KMS-11 (cell line): ENCODE measurements around the gene DNLZ.

Source experiments
- H2AFZ ChIP-seq: fragments of 200-600 bp; sonication (generic); 2 replicates; pipeline ENCODE4 v1.6.1; 2016; ENCODE audit warnings: antibody characterized with exemption, mixed run types, low read depth
- H3K27ac ChIP-seq: fragments of 200-600 bp; sonication (generic); 2 replicates; pipeline ENCODE4 v1.6.1; 2016; ENCODE audit warnings: mild to moderate bottlenecking, mixed run types
- H3K27me3 ChIP-seq: fragments of 200-600 bp; sonication (generic); 2 replicates; pipeline ENCODE4 v1.6.1; 2017; ENCODE audit warnings: mild to moderate bottlenecking, low read depth, mixed run types, moderate library complexity; ENCODE audit not compliant: insufficient read depth
- H3K36me3 ChIP-seq: fragments of 200-600 bp; sonication (generic); 2 replicates; pipeline ENCODE4 v1.6.1; 2017; ENCODE audit warnings: mild to moderate bottlenecking, mixed run types; ENCODE audit not compliant: insufficient read depth
- H3K4me1 ChIP-seq: fragments of 200-600 bp; sonication (generic); 2 replicates; pipeline ENCODE4 v1.6.1; 2016; ENCODE audit warnings: mild to moderate bottlenecking, low read depth, mixed run types; ENCODE audit not compliant: poor library complexity, severe bottlenecking
- H3K4me2 ChIP-seq: fragments of 200-600 bp; sonication (generic); 2 replicates; pipeline ENCODE4 v1.7.0; 2016; ENCODE audit warnings: mild to moderate bottlenecking, mixed run types
- H3K4me3 ChIP-seq: fragments of 200-600 bp; sonication (generic); IDR thresholded peaks from 2 replicates; pipeline ENCODE4 v1.6.1; 2017; ENCODE audit warnings: low read depth, low read length, mixed read lengths; ENCODE audit not compliant: insufficient read depth
- H3K79me2 ChIP-seq: fragments of 200-600 bp; sonication (generic); 2 replicates; pipeline ENCODE4 v1.6.1; 2016; ENCODE audit warnings: low read depth, mixed run types; ENCODE audit not compliant: insufficient read depth
- H3K9ac ChIP-seq: fragments of 200-600 bp; sonication (generic); 2 replicates; pipeline ENCODE4 v1.6.1; 2016; ENCODE audit warnings: mild to moderate bottlenecking, mixed run types
- H4K20me1 ChIP-seq: fragments of 200-600 bp; sonication (generic); 2 replicates; pipeline ENCODE4 v1.6.1; 2016; ENCODE audit warnings: mild to moderate bottlenecking, mixed run types; ENCODE audit not compliant: insufficient read depth
- TF ChIP-seq, protein P1 (sequence below): fragments of 200-600 bp; sonication (generic); conservative IDR thresholded peaks from 2 replicates; pipeline ENCODE4 v1.6.1; 2017; ENCODE audit warnings: low read depth, mild to moderate bottlenecking, antibody characterized with exemption, low read length, moderate library complexity, mixed read lengths

DNLZ gene

GRCh38 chr9:136339958-136340310 is 23.6 kb downstream of the DNLZ start:
- Histone ChIP-seq H3K27ac (no peak overlapping the region), H3K4me3 (no peak overlapping the region), H2AFZ (no peak overlapping the region), H3K4me2 (no peak overlapping the region), H3K79me2 (no peaks in the 10 kb centered on the region), H3K4me1 (peaks cover 5% of the 10 kb centered on the region), H4K20me1 (no peaks in the 10 kb centered on the region), H3K9ac (no peak overlapping the region), H3K36me3 (no peaks in the 10 kb centered on the region), H3K27me3 (peaks cover 68% of the 10 kb centered on the region)
- TF ChIP-seq, protein P1, sequence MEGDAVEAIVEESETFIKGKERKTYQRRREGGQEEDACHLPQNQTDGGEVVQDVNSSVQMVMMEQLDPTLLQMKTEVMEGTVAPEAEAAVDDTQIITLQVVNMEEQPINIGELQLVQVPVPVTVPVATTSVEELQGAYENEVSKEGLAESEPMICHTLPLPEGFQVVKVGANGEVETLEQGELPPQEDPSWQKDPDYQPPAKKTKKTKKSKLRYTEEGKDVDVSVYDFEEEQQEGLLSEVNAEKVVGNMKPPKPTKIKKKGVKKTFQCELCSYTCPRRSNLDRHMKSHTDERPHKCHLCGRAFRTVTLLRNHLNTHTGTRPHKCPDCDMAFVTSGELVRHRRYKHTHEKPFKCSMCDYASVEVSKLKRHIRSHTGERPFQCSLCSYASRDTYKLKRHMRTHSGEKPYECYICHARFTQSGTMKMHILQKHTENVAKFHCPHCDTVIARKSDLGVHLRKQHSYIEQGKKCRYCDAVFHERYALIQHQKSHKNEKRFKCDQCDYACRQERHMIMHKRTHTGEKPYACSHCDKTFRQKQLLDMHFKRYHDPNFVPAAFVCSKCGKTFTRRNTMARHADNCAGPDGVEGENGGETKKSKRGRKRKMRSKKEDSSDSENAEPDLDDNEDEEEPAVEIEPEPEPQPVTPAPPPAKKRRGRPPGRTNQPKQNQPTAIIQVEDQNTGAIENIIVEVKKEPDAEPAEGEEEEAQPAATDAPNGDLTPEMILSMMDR, result no peak

- H3K4me1 ChIP-seq, result peaks cover 5% of the 10 kb centered on the region
- no peak overlapping the region for H3K27ac ChIP-seq
- TF ChIP-seq, protein P1, result peak; percentile 94
- no peak overlapping the region for H2AFZ ChIP-seq
- no peaks in the 10 kb centered on the region for H3K79me2 ChIP-seq
- no peak overlapping the region for H3K4me3 ChIP-seq
- no peak overlapping the region for H3K9ac ChIP-seq
- H3K27me3 ChIP-seq, result peaks cover 68% of the 10 kb centered on the region
- no peaks in the 10 kb centered on the region for H4K20me1 ChIP-seq
- H3K36me3 ChIP-seq, result no peaks in the 10 kb centered on the region
- H3K4me2 ChIP-seq, result no peak overlapping the region
Measured at GRCh38 chr9:136339173-136339957, 24.2 kb downstream of the DNLZ start.

- Histone ChIP-seq H3K79me2 (no peaks in the 10 kb centered on the region), H3K27ac (no peak overlapping the region), H3K36me3 (no peaks in the 10 kb centered on the region), H3K27me3 (peaks cover 75% of the 10 kb centered on the region), H3K9ac (no peak overlapping the region), H3K4me3 (no peak overlapping the region), H2AFZ (no peak overlapping the region), H3K4me1 (peaks cover 5% of the 10 kb centered on the region), H4K20me1 (no peaks in the 10 kb centered on the region), H3K4me2 (no peak overlapping the region)
- TF ChIP-seq, protein P1, result no peak
Measured at GRCh38 chr9:136338511-136338910, 25.0 kb downstream of the DNLZ start.

- no peaks in the 10 kb centered on the region for H4K20me1 ChIP-seq
- H3K27me3 ChIP-seq, result peaks cover 80% of the 10 kb centered on the region
- H3K4me3 ChIP-seq, result no peak overlapping the region
- H3K4me1 ChIP-seq, result peaks cover 5% of the 10 kb centered on the region
- H2AFZ ChIP-seq, result no peak overlapping the region
- no peaks in the 10 kb centered on the region for H3K79me2 ChIP-seq
- H3K4me2 ChIP-seq, result no peak overlapping the region
- H3K36me3 ChIP-seq, result no peaks in the 10 kb centered on the region
- H3K27ac ChIP-seq, result no peak overlapping the region
- H3K9ac ChIP-seq, result no peak overlapping the region
- TF ChIP-seq, protein P1, result no peak
Measured at GRCh38 chr9:136337416-136338395, 25.8 kb downstream of the DNLZ start.
